MM.1S (cell line): ENCODE data around the gene TMEM51.

ENCODE experiments used
- EZH2phosphoT487 ChIP-seq: fragments of 300-600 bp; sonication (generic); IDR thresholded peaks from 2 replicates; pipeline ENCODE4 v1.6.1; 2018; ENCODE audit warnings: antibody characterized with exemption, low read length
- TF ChIP-seq, protein P1 (sequence below): fragments of 300-600 bp; sonication (generic); IDR thresholded peaks from 2 replicates; pipeline ENCODE4 v1.5.1; 2016; ENCODE audit warnings: antibody characterized with exemption, low read length, mixed read lengths

DNA sequence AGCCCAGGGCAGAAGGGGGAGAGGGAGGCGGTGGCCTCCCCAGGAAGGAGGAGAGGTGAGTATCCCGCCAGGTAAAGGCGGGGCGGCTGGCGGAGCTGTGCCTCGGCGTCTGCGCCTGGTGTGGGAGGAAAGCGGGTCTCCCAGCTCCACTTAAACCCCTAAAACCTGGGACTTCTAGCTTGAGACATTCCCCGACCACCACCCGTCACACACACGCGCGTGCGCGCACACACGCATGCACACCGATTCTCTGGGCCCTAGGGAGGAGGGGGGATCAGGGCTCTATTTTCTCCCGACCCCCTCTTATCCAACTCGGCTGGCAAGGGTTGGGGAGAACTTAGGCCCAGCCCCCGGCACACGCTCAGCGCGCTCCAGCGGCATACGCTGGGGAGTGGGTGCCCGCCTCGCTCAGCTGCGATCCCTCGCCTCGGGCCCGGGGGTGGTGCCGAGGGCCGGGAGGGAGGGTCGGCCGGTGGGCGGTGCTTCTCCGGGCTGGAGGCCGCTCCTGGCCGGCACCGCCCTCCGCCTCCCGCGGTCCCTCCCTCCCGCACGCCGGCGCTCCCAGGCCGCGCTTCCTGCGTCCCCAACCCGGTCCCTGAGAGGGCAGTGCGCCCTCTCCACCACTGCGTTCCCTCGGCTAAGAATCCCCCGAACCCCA is at the start of gene TMEM51:
- TF ChIP-seq, protein P1, sequence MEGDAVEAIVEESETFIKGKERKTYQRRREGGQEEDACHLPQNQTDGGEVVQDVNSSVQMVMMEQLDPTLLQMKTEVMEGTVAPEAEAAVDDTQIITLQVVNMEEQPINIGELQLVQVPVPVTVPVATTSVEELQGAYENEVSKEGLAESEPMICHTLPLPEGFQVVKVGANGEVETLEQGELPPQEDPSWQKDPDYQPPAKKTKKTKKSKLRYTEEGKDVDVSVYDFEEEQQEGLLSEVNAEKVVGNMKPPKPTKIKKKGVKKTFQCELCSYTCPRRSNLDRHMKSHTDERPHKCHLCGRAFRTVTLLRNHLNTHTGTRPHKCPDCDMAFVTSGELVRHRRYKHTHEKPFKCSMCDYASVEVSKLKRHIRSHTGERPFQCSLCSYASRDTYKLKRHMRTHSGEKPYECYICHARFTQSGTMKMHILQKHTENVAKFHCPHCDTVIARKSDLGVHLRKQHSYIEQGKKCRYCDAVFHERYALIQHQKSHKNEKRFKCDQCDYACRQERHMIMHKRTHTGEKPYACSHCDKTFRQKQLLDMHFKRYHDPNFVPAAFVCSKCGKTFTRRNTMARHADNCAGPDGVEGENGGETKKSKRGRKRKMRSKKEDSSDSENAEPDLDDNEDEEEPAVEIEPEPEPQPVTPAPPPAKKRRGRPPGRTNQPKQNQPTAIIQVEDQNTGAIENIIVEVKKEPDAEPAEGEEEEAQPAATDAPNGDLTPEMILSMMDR = no peak
- no peak for TF ChIP-seq EZH2phosphoT487
